GM10266 (cell line): ENCODE data around the gene XPO4.

Source experiments
- DNase-seq: peaks from one replicate; pipeline ENCODE4 v3.0.0; 2012; ENCODE audit errors: extremely low spot score
- CTCF ChIP-seq: IDR thresholded peaks from 2 replicates; pipeline ENCODE4 v1.5.1; 2012; ENCODE audit warnings: mild to moderate bottlenecking, low read depth; ENCODE audit not compliant: control insufficient read depth, insufficient read depth; ENCODE audit errors: missing control alignments

Gene XPO4

GRCh38 chr13:20772401-20773131 is 130.0 kb downstream of the XPO4 start:
- no peak for TF ChIP-seq CTCF
- DNase-seq, result no peak

GRCh38 chr13:20769834-20770233 is 132.7 kb downstream of the XPO4 start:
- no peak for DNase-seq

GRCh38 chr13:20769091-20769490 is 133.5 kb downstream of the XPO4 start:
- TF ChIP-seq CTCF, result no peak
- DNase-seq, result no peak

More at GRCh38 chr13:20769834-20770233, 132.7 kb downstream of the XPO4 start:
- TF ChIP-seq CTCF, result no peak

- no peak for TF ChIP-seq CTCF
- DNase-seq, result no peak
These were observed 135.1 kb downstream of the XPO4 start for GRCh38 chr13:20767309-20767943.

GRCh38 chr13:20760872-20761271 is 141.7 kb downstream of the XPO4 start:
- no peak for DNase-seq
- TF ChIP-seq CTCF, result no peak

GRCh38 chr13:20754009-20754408 is 148.5 kb downstream of the XPO4 start:
- DNase-seq, result no peak

More at GRCh38 chr13:20754009-20754408, 148.5 kb downstream of the XPO4 start:
- no peak for TF ChIP-seq CTCF
